Measurements from ENCODE around the gene KRT20.
"Not testable (repeated sequence)": the region's sequence is repeated elsewhere in the genome, so short reads cannot be mapped to it uniquely, and the experiment has no call there.

KRT20 gene

GRCh38 chr17:40884708-40885512 lies at the start of gene KRT20:
KRT20 (minus strand) TSS chr17:40885242; CDS start chr17:40885185, 57 bp downstream.
- no peak for DNase-seq (ENCODE audit: low read depth)

GRCh38 chr17:40932608-40933007 lies 47.6 kb upstream of the KRT20 start:
- DNase-seq (ENCODE audit: low read depth): no peak

- no peak for DNase-seq (ENCODE audit: low read depth)
Measured at GRCh38 chr17:40931311-40931710, 46.3 kb upstream of the KRT20 start.

GRCh38 chr17:40926341-40926740 lies 41.3 kb upstream of the KRT20 start:
- DNase-seq (ENCODE audit: low read depth): no peak

- no peak for DNase-seq (ENCODE audit: low read depth)
Measured at GRCh38 chr17:40922239-40922638, 37.2 kb upstream of the KRT20 start.

- DNase-seq (ENCODE audit: low read depth): no peak
Measured at GRCh38 chr17:40921026-40921425, 36.0 kb upstream of the KRT20 start.

GRCh38 chr17:40917116-40917515 lies 32.1 kb upstream of the KRT20 start:
- not testable (repeated sequence) for DNase-seq (ENCODE audit: low read depth)

- DNase-seq (ENCODE audit: low read depth): no peak
Measured at GRCh38 chr17:40916366-40916765, 31.3 kb upstream of the KRT20 start.

GRCh38 chr17:40915721-40916256 lies 30.7 kb upstream of the KRT20 start:
- DNase-seq (ENCODE audit: low read depth): no peak

- DNase-seq (ENCODE audit: low read depth): no peak
Measured at GRCh38 chr17:40915199-40915661, 30.2 kb upstream of the KRT20 start.

- no peak for DNase-seq (ENCODE audit: low read depth)
Measured at GRCh38 chr17:40914075-40914855, 29.2 kb upstream of the KRT20 start.

- DNase-seq (ENCODE audit: low read depth): no peak
Measured at GRCh38 chr17:40912486-40913210, 27.6 kb upstream of the KRT20 start.

GRCh38 chr17:40910441-40910841 lies 25.4 kb upstream of the KRT20 start:
- no peak for DNase-seq (ENCODE audit: low read depth)

- DNase-seq (ENCODE audit: low read depth): no peak
Measured at GRCh38 chr17:40909755-40910154, 24.7 kb upstream of the KRT20 start.

GRCh38 chr17:40909351-40909750 lies 24.3 kb upstream of the KRT20 start:
- no peak for DNase-seq (ENCODE audit: low read depth)

GRCh38 chr17:40906613-40907012 lies 21.6 kb upstream of the KRT20 start:
- DNase-seq (ENCODE audit: low read depth): no peak

- no peak for DNase-seq (ENCODE audit: low read depth)
Measured at GRCh38 chr17:40905370-40905769, 20.3 kb upstream of the KRT20 start.

GRCh38 chr17:40903129-40903847 lies 18.2 kb upstream of the KRT20 start:
- no peak for DNase-seq (ENCODE audit: low read depth)

GRCh38 chr17:40902498-40902897 lies 17.5 kb upstream of the KRT20 start:
- no peak for DNase-seq (ENCODE audit: low read depth)

GRCh38 chr17:40901981-40902474 lies 17.0 kb upstream of the KRT20 start:
- no peak for DNase-seq (ENCODE audit: low read depth)

- no peak for DNase-seq (ENCODE audit: low read depth)
Measured at GRCh38 chr17:40900809-40901356, 15.8 kb upstream of the KRT20 start.
